HG02571 (cell line): ENCODE data around the gene MLLT1.

Source experiments
- ATAC-seq: cut with Tn5 transposase; IDR thresholded peaks from one replicate; pipeline ENCODE4 v1.9.1; 2021; ENCODE audit warnings: mild to moderate bottlenecking, moderate library complexity; ENCODE audit not compliant: unreplicated experiment

MLLT1 gene

GRCh38 chr19:6275170-6275744, 4.5 kb downstream of the MLLT1 start:
- no peak for ATAC-seq

- ATAC-seq = no peak
Measured at GRCh38 chr19:6274756-6275155, 5.0 kb downstream of the MLLT1 start.

GRCh38 chr19:6273701-6274601, 5.8 kb downstream of the MLLT1 start:
- no peak for ATAC-seq

DNA sequence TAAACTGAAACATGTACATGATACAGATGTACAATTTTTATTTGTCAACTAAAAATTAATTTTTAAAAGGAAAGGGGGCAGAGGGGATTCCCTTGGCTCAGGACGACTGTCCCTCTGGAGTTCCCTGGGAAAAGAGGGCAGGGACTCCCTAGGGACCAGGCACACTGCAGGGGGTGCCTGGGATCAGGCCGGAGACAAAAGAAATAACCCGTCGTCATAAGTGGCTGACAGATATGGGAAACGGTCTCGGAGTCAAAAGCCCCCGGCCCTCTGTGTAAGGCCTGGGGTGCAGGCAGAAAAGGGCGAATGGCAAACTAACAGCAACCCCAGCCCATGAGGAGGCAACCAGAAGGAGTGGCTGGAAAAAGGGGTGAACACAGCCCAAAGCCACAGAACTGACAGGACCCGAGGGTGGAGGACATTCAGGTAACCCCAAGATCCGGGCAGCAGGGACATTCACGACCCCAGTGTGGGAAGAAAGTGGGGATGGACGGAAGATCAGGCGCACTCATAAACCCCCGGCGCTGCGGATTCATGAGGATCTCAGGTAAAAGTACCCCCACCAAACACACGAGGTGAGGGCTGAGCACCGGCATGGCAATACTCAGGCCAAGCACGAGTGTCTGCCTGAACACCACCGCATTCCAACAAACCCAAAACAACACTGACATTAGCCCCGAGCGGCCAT, 6.7 kb downstream of the MLLT1 start:
- no peak for ATAC-seq

- no peak for ATAC-seq
Measured at GRCh38 chr19:6272411-6272791, 7.4 kb downstream of the MLLT1 start.

- ATAC-seq = no peak
Measured at GRCh38 chr19:6271721-6272410, 7.9 kb downstream of the MLLT1 start.

DNA sequence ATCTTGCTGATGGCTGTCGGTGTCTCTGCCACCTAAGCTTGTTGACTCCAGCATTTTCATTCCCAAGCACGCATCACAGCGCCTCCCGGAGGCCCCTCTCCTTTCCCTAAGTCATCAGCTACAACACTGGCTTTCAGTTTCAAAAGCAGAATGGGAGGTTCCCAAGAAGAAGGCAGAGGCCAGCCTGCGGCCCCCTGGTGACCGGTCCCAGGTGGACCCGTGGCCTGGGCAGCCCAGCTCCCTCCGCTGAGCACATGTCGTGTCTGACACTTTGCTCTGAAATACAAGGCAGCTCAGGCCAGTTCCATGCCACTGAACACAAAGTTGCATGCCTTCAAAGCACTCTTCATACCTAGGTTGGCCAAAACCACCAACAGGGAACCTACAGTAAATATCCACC, 8.5 kb downstream of the MLLT1 start:
- no peak for ATAC-seq

GRCh38 chr19:6270822-6271221, 9.0 kb downstream of the MLLT1 start:
- no peak for ATAC-seq

- ATAC-seq = no peak
Measured at GRCh38 chr19:6270076-6270745, 9.6 kb downstream of the MLLT1 start.

GRCh38 chr19:6269101-6269886, 10.5 kb downstream of the MLLT1 start:
- no peak for ATAC-seq

DNA sequence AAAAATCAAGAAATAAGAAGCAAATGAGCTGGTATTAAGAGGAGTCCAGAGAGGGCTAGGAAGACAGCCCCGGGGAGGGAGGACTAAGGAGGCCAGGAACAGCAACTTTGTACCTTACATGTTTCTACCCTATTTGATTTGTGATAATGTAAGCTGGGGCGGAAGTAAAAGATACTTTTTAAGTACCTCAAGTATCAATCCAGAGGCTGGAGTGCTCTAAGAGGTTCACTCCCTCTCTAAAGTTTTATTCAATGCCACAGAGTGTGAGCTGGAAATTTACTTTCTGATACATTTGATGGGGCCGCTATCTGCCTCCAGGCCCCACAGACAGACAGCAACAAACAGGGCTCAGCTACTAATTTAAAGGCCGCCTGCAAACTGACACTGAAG, 11.4 kb downstream of the MLLT1 start:
- ATAC-seq = no peak

GRCh38 chr19:6267552-6268381, 12.0 kb downstream of the MLLT1 start:
- no peak for ATAC-seq

- ATAC-seq = no peak
Measured at GRCh38 chr19:6264803-6265202, 15.0 kb downstream of the MLLT1 start.

DNA sequence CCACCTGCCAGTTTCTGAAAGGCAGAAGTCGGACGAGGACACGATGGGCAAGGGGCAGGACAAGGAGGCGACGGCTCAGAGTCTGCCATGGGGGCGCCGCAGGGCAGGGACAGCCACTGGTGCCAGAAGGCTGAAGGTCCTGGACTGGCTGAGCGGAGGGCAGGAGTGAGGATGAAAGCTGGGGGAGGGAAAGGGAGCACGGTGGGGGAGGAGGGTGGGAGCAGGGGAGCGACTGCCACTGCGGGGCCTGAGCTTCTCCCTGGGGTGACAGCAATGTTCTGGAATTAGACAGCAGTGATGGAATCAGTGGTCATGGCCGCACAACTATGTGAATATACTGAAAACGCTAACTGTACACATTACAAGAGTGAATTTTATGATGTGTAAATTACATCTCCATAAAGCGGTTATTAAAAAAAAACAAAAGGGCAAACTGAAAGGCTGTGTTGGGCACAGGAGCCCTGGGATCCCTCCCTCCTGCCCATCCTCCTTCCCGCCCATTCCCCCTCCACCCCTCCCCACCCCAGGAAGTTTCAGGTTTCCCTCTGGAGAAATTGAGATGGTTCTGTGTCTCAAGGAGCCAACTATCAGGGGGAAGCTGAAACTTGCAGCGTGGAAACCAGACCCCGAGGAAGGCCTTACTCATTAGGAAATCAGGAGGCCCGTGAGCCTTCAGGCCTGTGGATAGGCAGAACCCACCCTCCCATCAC, 15.9 kb downstream of the MLLT1 start:
- no peak for ATAC-seq

DNA sequence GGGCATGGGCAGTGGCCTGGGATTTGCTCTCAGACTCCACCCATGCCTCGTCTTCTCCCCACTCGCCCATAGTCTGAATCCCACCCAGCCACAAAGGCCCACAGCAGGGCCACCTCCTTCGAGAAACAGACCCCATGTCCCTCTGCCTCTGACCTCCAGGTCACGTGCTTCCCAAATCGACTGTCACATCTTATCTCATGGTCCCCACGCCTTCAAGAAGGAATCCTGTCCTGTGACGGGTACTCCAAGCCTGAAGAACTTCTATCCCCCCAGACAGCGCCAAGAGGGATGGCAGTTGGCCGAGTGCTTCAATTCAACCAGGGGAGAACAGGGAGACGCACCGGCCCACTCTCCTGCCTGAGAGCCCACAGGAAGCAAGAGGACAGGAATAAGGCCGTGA, 16.5 kb downstream of the MLLT1 start:
- no peak for ATAC-seq

- no peak for ATAC-seq
Measured at GRCh38 chr19:6262519-6262918, 17.3 kb downstream of the MLLT1 start.

GRCh38 chr19:6261883-6262282, 17.9 kb downstream of the MLLT1 start:
- ATAC-seq = no peak

DNA sequence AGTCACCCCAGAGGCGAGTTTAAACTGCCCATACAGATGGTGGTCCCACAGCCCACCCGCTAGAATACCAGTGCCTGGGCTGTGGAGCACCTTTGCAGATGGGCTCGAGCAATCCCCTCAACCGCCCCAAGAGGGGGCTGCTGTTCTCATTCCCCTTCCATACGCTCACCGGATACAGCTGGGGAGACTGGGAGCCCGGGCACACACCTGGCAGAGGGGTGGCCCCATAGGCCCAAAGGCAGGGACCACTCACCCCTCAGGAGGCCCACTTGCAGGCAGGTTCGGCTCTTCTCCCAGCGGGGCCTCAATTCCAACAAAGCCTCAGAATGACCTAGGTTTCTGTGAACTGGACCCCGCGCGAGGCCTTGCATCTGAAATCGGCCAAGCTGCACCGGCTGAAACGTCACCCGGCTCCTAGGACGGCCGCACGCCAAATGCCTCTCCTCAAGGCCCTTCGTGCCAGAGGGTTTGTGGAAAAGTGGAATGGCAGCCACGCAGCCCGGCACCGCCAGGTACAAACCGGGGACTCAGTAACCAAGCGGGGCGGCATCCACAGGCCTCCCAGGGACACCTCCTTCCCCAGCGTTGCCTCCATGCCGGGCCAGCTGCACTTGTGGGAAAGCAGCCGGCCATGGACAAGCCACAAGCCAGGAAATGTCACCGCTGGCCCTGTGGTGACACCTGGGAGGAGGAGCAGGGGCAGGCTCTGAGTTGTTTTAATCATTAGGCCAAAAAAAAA, 18.7 kb downstream of the MLLT1 start:
- no peak for ATAC-seq
